ENCODE data around the gene APOL2.

APOL2 gene

GRCh38 chr22:36221799-36222751, 17.3 kb downstream of the APOL2 start:
- Histone ChIP-seq H3K79me2 (ENCODE audit: insufficient read depth, low read length) (no peaks in the 10 kb centered on the region), H3K9me3 (ENCODE audit: insufficient read depth, low read length, severe bottlenecking) (no peaks in the 10 kb centered on the region), H3K9ac (ENCODE audit: low read depth, low read length) (no peak overlapping the region), H4K20me1 (ENCODE audit: insufficient read depth, low read length) (no peaks in the 10 kb centered on the region), H3K4me2 (ENCODE audit: insufficient read depth, low read length) (peak overlapping the region; percentile 27; the same call in 1 of the 2 replicates), H3K4me3 (ENCODE audit: low read depth in 1 of 2, low read length in 2 of 2) (no peak overlapping the region), H3K36me3 (ENCODE audit: insufficient read depth, low read length) (no peaks in the 10 kb centered on the region), H3K27me3 (ENCODE audit: insufficient read depth, low read length, poor library complexity) (no peaks in the 10 kb centered on the region), H3K27ac (ENCODE audit: low read length) (no peak overlapping the region), H2AFZ (ENCODE audit: low read depth, low read length) (no peak overlapping the region), H3K4me1 (ENCODE audit: insufficient read depth, low read length) (peaks cover 6% of the 10 kb centered on the region; the same call in 1 of the 2 replicates)
- peak; percentile 95 for ATAC-seq (ENCODE audit: insufficient read depth, low read depth)
- no peak for TF ChIP-seq EZH2 (IDR thresholded peaks at IDR 0.05; ENCODE audit: borderline replicate concordance, low read depth, low read length, severe bottlenecking)
- TF ChIP-seq CTCF (IDR thresholded peaks at IDR 0.05; ENCODE audit: borderline replicate concordance, extremely low read depth, low read length, poor library complexity, severe bottlenecking), result peak; percentile 81
- DNase-seq, result peak; percentile 73

DNA sequence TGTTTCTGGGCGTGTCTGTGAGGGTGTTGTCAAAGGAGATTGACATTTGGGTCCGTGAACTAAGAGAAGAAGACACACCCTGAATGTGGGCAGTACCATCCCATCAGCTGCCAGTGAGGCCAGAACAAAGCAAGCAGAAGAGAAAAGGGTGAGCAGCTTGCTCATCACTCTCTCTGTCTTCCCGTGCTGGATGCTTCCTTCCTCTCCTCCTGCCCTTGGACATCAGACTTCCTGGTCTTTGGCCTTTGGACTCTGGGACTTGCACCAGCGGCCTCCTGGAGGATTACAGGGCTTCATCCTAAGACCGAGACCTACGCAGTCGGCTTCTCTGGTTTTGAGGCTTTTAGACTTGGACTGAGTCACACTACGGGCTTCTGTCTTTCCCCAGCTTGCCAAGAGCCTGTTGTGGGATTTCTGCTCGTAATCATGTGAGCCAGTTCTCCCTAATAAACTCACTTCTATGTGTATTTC, 18.8 kb downstream of the APOL2 start:
- Histone ChIP-seq H4K20me1 (ENCODE audit: insufficient read depth, low read length) (no peaks in the 10 kb centered on the region), H3K9me3 (ENCODE audit: insufficient read depth, low read length, severe bottlenecking) (no peaks in the 10 kb centered on the region), H3K36me3 (ENCODE audit: insufficient read depth, low read length) (no peaks in the 10 kb centered on the region), H3K4me2 (ENCODE audit: insufficient read depth, low read length) (no peak overlapping the region), H3K79me2 (ENCODE audit: insufficient read depth, low read length) (no peaks in the 10 kb centered on the region), H3K4me3 (ENCODE audit: low read depth in 1 of 2, low read length in 2 of 2) (no peak overlapping the region), H2AFZ (ENCODE audit: low read depth, low read length) (no peak overlapping the region), H3K9ac (ENCODE audit: low read depth, low read length) (no peak overlapping the region), H3K4me1 (ENCODE audit: insufficient read depth, low read length) (peaks cover 6% of the 10 kb centered on the region; the same call in 1 of the 2 replicates), H3K27me3 (ENCODE audit: insufficient read depth, low read length, poor library complexity) (no peaks in the 10 kb centered on the region), H3K27ac (ENCODE audit: low read length) (no peak overlapping the region)
- TF ChIP-seq EZH2 (IDR thresholded peaks at IDR 0.05; ENCODE audit: borderline replicate concordance, low read depth, low read length, severe bottlenecking) (no peak), CTCF (IDR thresholded peaks at IDR 0.05; ENCODE audit: borderline replicate concordance, extremely low read depth, low read length, poor library complexity, severe bottlenecking) (no peak)
- ATAC-seq (ENCODE audit: insufficient read depth, low read depth) (no peak), DNase-seq (no peak)

DNA sequence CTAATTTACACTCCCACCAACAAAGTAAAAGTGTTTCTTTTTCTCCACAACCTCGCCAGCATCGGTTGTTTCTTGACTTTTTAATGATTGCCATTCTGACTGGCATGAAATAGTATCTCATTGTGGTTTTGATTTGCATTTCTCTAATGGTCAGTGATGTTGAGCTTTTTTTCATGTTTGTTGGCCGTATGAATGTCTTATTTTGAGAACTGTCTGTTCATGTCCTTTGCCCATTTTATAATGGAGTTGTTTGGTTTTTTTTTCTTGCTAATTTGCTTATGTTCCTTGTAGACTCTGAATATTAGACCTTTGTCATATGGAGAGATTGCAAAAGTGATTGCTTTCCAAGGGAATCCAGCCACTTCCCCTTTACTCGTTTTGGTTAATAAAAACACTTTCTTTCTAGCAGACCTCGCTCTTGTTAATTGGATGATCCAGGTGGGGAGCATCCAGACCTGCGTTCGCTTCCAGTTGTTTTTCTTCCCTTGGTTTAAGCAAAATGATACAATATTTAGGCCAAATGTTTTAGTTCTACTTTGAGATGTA, 20.6 kb downstream of the APOL2 start:
- Histone ChIP-seq H3K79me2 (ENCODE audit: insufficient read depth, low read length) (no peaks in the 10 kb centered on the region), H3K27ac (ENCODE audit: low read length) (no peak overlapping the region), H3K4me1 (ENCODE audit: insufficient read depth, low read length) (peaks cover 6% of the 10 kb centered on the region; the same call in 1 of the 2 replicates), H3K27me3 (ENCODE audit: insufficient read depth, low read length, poor library complexity) (no peaks in the 10 kb centered on the region), H3K4me3 (ENCODE audit: low read depth in 1 of 2, low read length in 2 of 2) (no peak overlapping the region), H3K9ac (ENCODE audit: low read depth, low read length) (no peak overlapping the region), H4K20me1 (ENCODE audit: insufficient read depth, low read length) (no peaks in the 10 kb centered on the region), H2AFZ (ENCODE audit: low read depth, low read length) (no peak overlapping the region), H3K36me3 (ENCODE audit: insufficient read depth, low read length) (no peaks in the 10 kb centered on the region), H3K9me3 (ENCODE audit: insufficient read depth, low read length, severe bottlenecking) (no peaks in the 10 kb centered on the region), H3K4me2 (ENCODE audit: insufficient read depth, low read length) (no peak overlapping the region)
- no peak for DNase-seq
- no peak for TF ChIP-seq EZH2 (IDR thresholded peaks at IDR 0.05; ENCODE audit: borderline replicate concordance, low read depth, low read length, severe bottlenecking)
- no peak for TF ChIP-seq CTCF (IDR thresholded peaks at IDR 0.05; ENCODE audit: borderline replicate concordance, extremely low read depth, low read length, poor library complexity, severe bottlenecking)
- no peak for ATAC-seq (ENCODE audit: insufficient read depth, low read depth)
